B cell (primary cell): ENCODE results near the gene ETV6. TPM values are rescaled to one million over a fixed set of nuclear protein-coding genes. Genes with fewer than 3 reads are reported as not detected.
"Not testable (repeated sequence)": the region's sequence is repeated elsewhere in the genome, so short reads cannot be mapped to it uniquely, and the experiment has no call there.

Source experiments
- ATAC-seq: fragments of 200-7000 bp; cut with Tn5 transposase; one replicate; pipeline ENCODE4 v1.10.0; 2021; ENCODE audit warnings: low read depth, mild to moderate bottlenecking, moderate number of reproducible peaks, moderate library complexity
- CTCF ChIA-PET: fragments of 350-600 bp; sonication (Branson Sonifier 250); formaldehyde crosslinking; loops from one replicate; lab custom pipeline; 2021; ENCODE audit warnings: antibody characterized with exemption, inconsistent platforms; lab: Charles Lee
- POLR2A ChIA-PET: fragments of 350-600 bp; sonication (Branson Sonifier 250); formaldehyde crosslinking; loops from one replicate; lab custom pipeline; 2021; ENCODE audit warnings: antibody characterized with exemption; lab: Charles Lee
- DNase-seq: peaks from one replicate; pipeline ENCODE4 v3.0.0; 2013
- H2AFZ ChIP-seq: 2 replicates; pipeline ENCODE4 v1.6.1; 2012; ENCODE audit warnings: mild to moderate bottlenecking, low read depth, low read length; ENCODE audit not compliant: insufficient read depth, poor library complexity, severe bottlenecking
- H3K27ac ChIP-seq, 2 donors: 1 replicate in 1 of 2; 2 replicates in 1 of 2; pipeline ENCODE4 v1.5.1; 2012 to 2013; ENCODE audit warnings: low read length in 2 of 2, mild to moderate bottlenecking in 2 of 2, moderate library complexity in 1 of 2
- H3K27me3 ChIP-seq, 4 experiments: fragments of 200-600 bp in 1 of 4; sonication (generic) in 1 of 4; replicated peaks in 1 of 4; 1 replicate in 2 of 4; 2 replicates in 2 of 4; pipeline versions ENCODE4 v1.6.1 to v1.7.0; 2013 to 2016; ENCODE audit warnings: low read length in 3 of 4, mild to moderate bottlenecking in 2 of 4, mixed read lengths in 1 of 4, moderate library complexity in 1 of 4; ENCODE audit not compliant: insufficient read depth in 4 of 4, control insufficient read depth in 3 of 4; ENCODE audit errors: control extremely low read depth in 1 of 4
- H3K36me3 ChIP-seq, 2 experiments: replicated peaks in 1 of 2; 1 replicate in 1 of 2; 2 replicates in 1 of 2; pipeline versions ENCODE4 v1.6.1 to v1.7.1; 2013; ENCODE audit warnings: low read length in 1 of 2; ENCODE audit not compliant: insufficient read depth in 2 of 2, control insufficient read depth in 1 of 2; ENCODE audit errors: control extremely low read depth in 1 of 2, extremely low read depth in 1 of 2
- H3K4me1 ChIP-seq, 2 donors: fragments of 200-600 bp in 1 of 2; sonication (generic) in 1 of 2; 1 replicate in 1 of 2; 2 replicates in 1 of 2; pipeline versions ENCODE4 v1.5.1 to v1.6.1; 2013 to 2017; ENCODE audit warnings: low read length in 2 of 2; ENCODE audit not compliant: control insufficient read depth in 2 of 2, insufficient read depth in 2 of 2
- H3K4me2 ChIP-seq: replicated peaks from 2 replicates; pipeline ENCODE3; 2012; ENCODE audit warnings: mild to moderate bottlenecking, low read depth, low read length; ENCODE audit not compliant: poor library complexity, severe bottlenecking
- H3K4me3 ChIP-seq, 5 experiments: fragments of 200-600 bp in 1 of 5; sonication (generic) in 1 of 5; 1 replicate in 3 of 5; 2 replicates in 2 of 5; pipeline versions ENCODE4 v1.5.1 to v1.7.0; 2011 to 2016; ENCODE audit warnings: low read length in 4 of 5, mild to moderate bottlenecking in 4 of 5, low read depth in 2 of 5, control low read depth in 1 of 5, moderate library complexity in 1 of 5; ENCODE audit not compliant: insufficient read depth in 1 of 5; ENCODE audit errors: control extremely low read depth in 1 of 5, extremely low read depth in 1 of 5
- H3K79me2 ChIP-seq: fragments of 200-600 bp; sonication (generic); one replicate; pipeline ENCODE4 v1.6.0; 2016; ENCODE audit warnings: low read length; ENCODE audit not compliant: control insufficient read depth, insufficient read depth
- H3K9ac ChIP-seq: fragments of 200-600 bp; sonication (generic); 2 replicates; pipeline ENCODE4 v1.6.1; 2017; ENCODE audit warnings: mild to moderate bottlenecking, low read length, moderate library complexity
- H3K9me3 ChIP-seq, 3 donors: one replicate each; pipeline versions ENCODE4 v1.6.1 to v1.7.1; 2013; ENCODE audit warnings: low read length in 2 of 3; ENCODE audit not compliant: control insufficient read depth in 2 of 3, insufficient read depth in 1 of 3; ENCODE audit errors: control extremely low read depth in 1 of 3
- H4K20me1 ChIP-seq: 2 replicates; pipeline ENCODE4 v1.6.0; 2012; ENCODE audit warnings: mild to moderate bottlenecking, low read length; ENCODE audit not compliant: insufficient read depth, control insufficient read depth, poor library complexity, severe bottlenecking
- H3K27ac Mint-ChIP-seq: one replicate; pipeline ENCODE4 v1.8.0; 2021; ENCODE audit warnings: mixed read lengths
- H3K27me3 Mint-ChIP-seq: one replicate; pipeline ENCODE4 v1.8.0; 2021; ENCODE audit warnings: mixed read lengths
- H3K4me1 Mint-ChIP-seq: one replicate; pipeline ENCODE4 v1.8.0; 2021; ENCODE audit warnings: mixed read lengths
- H3K4me3 Mint-ChIP-seq: one replicate; pipeline ENCODE4 v1.8.0; 2021; ENCODE audit warnings: mixed read lengths
- H3K9me3 Mint-ChIP-seq: one replicate; pipeline ENCODE4 v1.8.0; 2022; ENCODE audit warnings: mixed read lengths; ENCODE audit not compliant: insufficient read depth
- EZH2 ChIP-seq: IDR thresholded peaks from 2 replicates; pipeline ENCODE4 v1.6.1; 2012; ENCODE audit warnings: borderline replicate concordance, low read depth, mild to moderate bottlenecking, moderate library complexity, low read length; ENCODE audit not compliant: insufficient read depth, poor library complexity, severe bottlenecking
- WGBS: methylation state at CpG from one replicate; pipeline ENCODE4 v1.1.5; 2013; ENCODE audit warnings: missing lambda C conversion rate; ENCODE audit not compliant: insufficient coverage; 5-methylcytosine and 5-hydroxymethylcytosine counted together
- intact Hi-C: fragments of 100-400 bp; cut with micrococcal nuclease; formaldehyde crosslinking; loops from one replicate; pipeline ENCODE4 v1.10.0; 2022
- polyA plus RNA-seq: library from polyadenylated mRNA; depleted of rRNA; stranded (reverse); fragments of >200 nt; gene quantifications from 2 replicates; pipeline ENCODE4 v1.2.3, GENCODE V29; 2012
- total RNA-seq, 2 donors: library from RNA; stranded (reverse); fragments of 120-200 nt in 1 of 2; gene quantifications; 1 replicate in 1 of 2; 2 replicates in 1 of 2; pipeline versions ENCODE4 v1.2.3 to v1.2.4, GENCODE V29; 2013 to 2022
- TF ChIP-seq, protein P1 (sequence below): fragments of 200-600 bp; IDR thresholded peaks from one replicate; pipeline ENCODE4 v1.8.0; 2022; ENCODE audit warnings: antibody characterized with exemption, mild to moderate bottlenecking

Gene ETV6
- total and polyA plus RNA-seq, 2 donors (not counting 1 experiment from before 2014, with no cell fraction given), result 17.4 to 123 TPM

DNA sequence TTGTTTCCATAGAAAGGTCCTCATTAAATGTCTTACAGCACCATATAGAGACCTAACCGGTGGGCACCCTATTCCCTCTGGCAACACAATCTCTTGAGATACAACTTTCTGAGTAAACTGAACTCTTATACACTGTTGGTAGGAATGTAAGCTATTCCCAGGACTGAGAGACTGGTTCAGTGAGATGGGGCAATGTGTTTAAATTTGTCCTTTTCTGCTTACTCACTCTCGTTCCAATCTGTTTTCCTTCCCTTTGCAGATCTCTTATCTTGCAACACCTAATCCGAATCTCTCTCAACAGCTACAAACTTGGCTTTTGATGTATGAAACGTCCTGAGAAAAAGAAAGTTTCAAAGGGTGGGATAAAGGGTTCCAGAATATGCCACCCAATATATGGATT, 26.1 kb upstream of the ETV6 start:
- Histone ChIP-seq H2AFZ (no peak overlapping the region), H3K36me3 (no peaks in the 10 kb centered on the region), H4K20me1 (no peaks in the 10 kb centered on the region), H3K27ac (no peak overlapping the region), H3K4me2 (no peak overlapping the region), H3K4me3 (no peak overlapping the region), H3K9me3 (no peaks in the 10 kb centered on the region), H3K4me1 (no peaks in the 10 kb centered on the region), H3K27me3 (no peaks in the 10 kb centered on the region), H3K9ac (no peak overlapping the region), H3K79me2 (no peaks in the 10 kb centered on the region)
- TF ChIP-seq, protein P1, sequence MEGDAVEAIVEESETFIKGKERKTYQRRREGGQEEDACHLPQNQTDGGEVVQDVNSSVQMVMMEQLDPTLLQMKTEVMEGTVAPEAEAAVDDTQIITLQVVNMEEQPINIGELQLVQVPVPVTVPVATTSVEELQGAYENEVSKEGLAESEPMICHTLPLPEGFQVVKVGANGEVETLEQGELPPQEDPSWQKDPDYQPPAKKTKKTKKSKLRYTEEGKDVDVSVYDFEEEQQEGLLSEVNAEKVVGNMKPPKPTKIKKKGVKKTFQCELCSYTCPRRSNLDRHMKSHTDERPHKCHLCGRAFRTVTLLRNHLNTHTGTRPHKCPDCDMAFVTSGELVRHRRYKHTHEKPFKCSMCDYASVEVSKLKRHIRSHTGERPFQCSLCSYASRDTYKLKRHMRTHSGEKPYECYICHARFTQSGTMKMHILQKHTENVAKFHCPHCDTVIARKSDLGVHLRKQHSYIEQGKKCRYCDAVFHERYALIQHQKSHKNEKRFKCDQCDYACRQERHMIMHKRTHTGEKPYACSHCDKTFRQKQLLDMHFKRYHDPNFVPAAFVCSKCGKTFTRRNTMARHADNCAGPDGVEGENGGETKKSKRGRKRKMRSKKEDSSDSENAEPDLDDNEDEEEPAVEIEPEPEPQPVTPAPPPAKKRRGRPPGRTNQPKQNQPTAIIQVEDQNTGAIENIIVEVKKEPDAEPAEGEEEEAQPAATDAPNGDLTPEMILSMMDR, result no peak
- no peak for TF ChIP-seq EZH2
- CTCF ChIA-PET, result interaction anchor here (1.0 to 5.4 kb wide), 5 partner anchors 65 to 414 kb away, joined by 3 to 90 read pairs (median 3); no protein-coding TSS in a partner anchor
- DNase-seq (no peak), ATAC-seq (no peak)
- POLR2A ChIA-PET, result no interaction called here
- H3K4me1 Mint-ChIP-seq, result peaks cover 3% of the 10 kb centered on the region
- H3K27me3 Mint-ChIP-seq, result no peaks in the 10 kb centered on the region
- H3K4me3 Mint-ChIP-seq, result no peak overlapping the region
- no peaks in the 10 kb centered on the region for H3K9me3 Mint-ChIP-seq
- intact Hi-C loops, result no loop called here
- H3K27ac Mint-ChIP-seq, result no peak overlapping the region
- no CpG with 5 or more reads among the region's 4 CpGs for WGBS

DNA sequence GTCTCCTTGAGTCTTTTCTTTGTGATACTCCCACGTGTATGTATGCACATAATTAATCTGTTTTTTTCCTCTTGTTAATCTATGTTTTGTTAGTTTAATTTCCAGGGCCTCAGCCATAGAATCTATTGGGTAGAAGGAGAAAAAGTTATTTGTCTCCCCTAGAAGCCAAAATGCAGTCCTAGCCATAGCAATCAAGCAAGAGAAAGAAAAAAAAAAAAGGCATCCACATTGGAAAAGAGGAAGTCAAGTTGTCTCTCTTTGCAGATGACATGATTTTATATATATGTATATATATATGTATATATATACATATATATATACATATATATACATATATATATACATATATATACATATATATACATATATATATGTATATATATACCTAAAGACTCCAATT, 25.4 kb upstream of the ETV6 start:
- intact Hi-C loops, result no loop called here
- no peaks in the 10 kb centered on the region for H3K79me2 ChIP-seq
- no peaks in the 10 kb centered on the region for H3K27me3 Mint-ChIP-seq
- H4K20me1 ChIP-seq, result no peaks in the 10 kb centered on the region
- no peak overlapping the region for H3K27ac ChIP-seq
- H3K27ac Mint-ChIP-seq, result no peak overlapping the region
- H3K36me3 ChIP-seq, result no peaks in the 10 kb centered on the region
- no CpG with 5 or more reads among the region's 1 CpG for WGBS
- H3K27me3 ChIP-seq, result no peaks in the 10 kb centered on the region
- CTCF ChIA-PET, result interaction anchor here (1.3 to 5.4 kb wide), 3 partner anchors 107 to 414 kb away, joined by 3 to 90 read pairs (median 3); no protein-coding TSS in a partner anchor
- H3K9me3 ChIP-seq, result peaks cover 0 to 2% (median 0%) of the 10 kb centered on the region in 3 donors
- no peak overlapping the region for H3K4me2 ChIP-seq
- TF ChIP-seq EZH2, result no peak
- TF ChIP-seq, protein P1, result no peak
- H3K4me1 ChIP-seq, result no peaks in the 10 kb centered on the region
- H3K9ac ChIP-seq, result no peak overlapping the region
- no peak overlapping the region for H3K4me3 Mint-ChIP-seq
- DNase-seq (no peak), ATAC-seq (no peak)
- H3K4me1 Mint-ChIP-seq, result peaks cover 3% of the 10 kb centered on the region
- no peaks in the 10 kb centered on the region for H3K9me3 Mint-ChIP-seq
- no peak overlapping the region for H3K4me3 ChIP-seq
- no peak overlapping the region for H2AFZ ChIP-seq
- POLR2A ChIA-PET, result no interaction called here

DNA sequence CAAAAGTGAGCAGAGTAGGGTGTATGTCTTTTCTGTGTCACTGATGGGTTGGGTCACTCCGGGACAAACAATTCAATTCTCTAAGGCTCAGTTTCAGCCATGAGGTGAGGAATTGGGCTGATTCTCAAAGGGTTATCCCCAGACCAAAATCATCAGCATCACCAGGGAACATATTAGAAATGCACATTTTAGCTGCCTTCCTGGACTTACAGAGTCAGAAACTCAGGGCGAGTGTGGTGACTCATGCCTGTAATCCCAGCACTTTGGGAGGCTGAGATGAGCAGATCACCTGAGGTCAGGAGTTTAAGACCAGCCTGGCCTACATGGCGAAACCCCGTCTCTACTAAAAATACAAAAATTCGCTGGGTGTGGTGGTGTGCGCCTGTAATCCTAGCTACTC, 21.8 kb upstream of the ETV6 start:
- H3K79me2 ChIP-seq, H3K27me3 Mint-ChIP-seq, H3K4me1 ChIP-seq, H4K20me1 ChIP-seq, H3K4me1 Mint-ChIP-seq, H3K9ac ChIP-seq, H3K9me3 ChIP-seq, H3K27ac ChIP-seq, DNase-seq, ATAC-seq, H3K4me2 ChIP-seq, intact Hi-C loops, H3K36me3 ChIP-seq, H3K4me3 ChIP-seq, H2AFZ ChIP-seq, H3K4me3 Mint-ChIP-seq, H3K27ac Mint-ChIP-seq, POLR2A ChIA-PET, H3K9me3 Mint-ChIP-seq, H3K27me3 ChIP-seq: not testable (repeated sequence)
- CTCF ChIA-PET, result interaction anchor here (1.2 kb wide), 1 partner anchor 406 kb away, joined by 5 read pairs; no protein-coding TSS in a partner anchor
- 92% methylated on average over 6 of the region's 6 CpGs for WGBS
